ENCODE results near the gene TAF6.

TAF6 gene

DNA sequence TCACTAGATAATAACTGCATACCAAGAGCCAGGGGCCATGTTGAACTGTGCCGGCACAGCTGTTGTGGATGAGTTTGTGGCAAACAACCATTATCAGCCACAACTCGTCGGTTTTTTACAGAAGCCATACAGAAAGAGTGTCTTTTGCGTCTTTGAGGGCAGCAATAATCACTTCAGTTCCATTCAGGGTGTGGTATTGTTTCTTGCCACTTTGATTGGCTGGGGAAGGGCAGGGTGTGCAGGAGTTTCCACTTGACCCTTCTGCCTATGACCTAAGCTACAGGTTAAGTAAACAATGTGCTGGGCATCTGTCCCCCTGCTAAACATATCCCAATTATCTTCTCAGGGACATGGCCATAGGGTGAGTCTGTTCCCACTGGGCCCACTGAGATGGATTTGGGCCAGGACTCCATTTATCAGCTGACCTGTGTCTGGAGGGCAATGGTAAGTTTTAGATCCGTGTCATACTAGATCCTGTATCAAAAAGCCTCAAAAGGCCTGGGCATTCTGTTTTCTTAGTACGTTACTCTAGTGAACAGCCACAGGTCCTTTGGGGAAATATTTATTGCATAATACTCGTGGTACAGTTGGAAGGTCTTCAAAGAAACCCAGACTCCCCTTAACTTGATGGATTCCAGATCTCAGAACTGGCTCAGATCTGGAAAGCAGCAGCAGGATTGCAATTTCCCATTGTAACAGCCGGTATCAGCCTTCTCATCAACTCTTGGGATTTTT is 53.5 kb downstream of the TAF6 start:
- no peak for DNase-seq (ENCODE audit: low read depth)

DNA sequence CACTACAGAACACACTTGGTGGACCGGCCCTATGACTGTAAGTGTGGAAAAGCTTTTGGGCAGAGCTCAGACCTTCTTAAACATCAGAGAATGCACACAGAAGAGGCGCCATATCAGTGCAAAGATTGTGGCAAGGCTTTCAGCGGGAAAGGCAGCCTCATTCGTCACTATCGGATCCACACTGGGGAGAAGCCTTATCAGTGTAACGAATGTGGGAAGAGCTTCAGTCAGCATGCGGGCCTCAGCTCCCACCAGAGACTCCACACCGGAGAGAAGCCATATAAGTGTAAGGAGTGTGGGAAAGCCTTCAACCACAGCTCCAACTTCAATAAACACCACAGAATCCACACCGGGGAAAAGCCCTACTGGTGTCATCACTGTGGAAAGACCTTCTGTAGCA is 55.0 kb downstream of the TAF6 start:
- no peak for DNase-seq (ENCODE audit: low read depth)

DNA sequence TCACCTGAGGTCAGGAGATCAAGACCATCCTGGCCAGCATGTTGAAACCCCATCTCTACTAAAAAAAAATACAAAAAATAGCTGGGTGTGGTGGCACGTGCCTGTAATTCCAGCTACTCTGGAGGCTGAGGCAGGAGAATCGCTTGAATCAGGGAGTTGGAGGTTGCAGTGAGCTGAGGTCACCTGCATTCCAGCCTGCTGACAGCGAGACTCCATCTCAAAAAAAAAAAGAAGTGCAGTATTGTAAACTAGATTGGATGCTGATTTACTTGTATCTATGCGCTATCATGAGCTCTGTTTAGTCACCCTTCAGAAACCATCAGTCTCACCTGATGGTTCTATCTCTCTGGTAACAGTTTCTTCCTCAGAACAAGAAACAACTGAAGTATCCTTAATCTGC is 55.8 kb downstream of the TAF6 start:
- no peak for DNase-seq (ENCODE audit: low read depth)

DNA sequence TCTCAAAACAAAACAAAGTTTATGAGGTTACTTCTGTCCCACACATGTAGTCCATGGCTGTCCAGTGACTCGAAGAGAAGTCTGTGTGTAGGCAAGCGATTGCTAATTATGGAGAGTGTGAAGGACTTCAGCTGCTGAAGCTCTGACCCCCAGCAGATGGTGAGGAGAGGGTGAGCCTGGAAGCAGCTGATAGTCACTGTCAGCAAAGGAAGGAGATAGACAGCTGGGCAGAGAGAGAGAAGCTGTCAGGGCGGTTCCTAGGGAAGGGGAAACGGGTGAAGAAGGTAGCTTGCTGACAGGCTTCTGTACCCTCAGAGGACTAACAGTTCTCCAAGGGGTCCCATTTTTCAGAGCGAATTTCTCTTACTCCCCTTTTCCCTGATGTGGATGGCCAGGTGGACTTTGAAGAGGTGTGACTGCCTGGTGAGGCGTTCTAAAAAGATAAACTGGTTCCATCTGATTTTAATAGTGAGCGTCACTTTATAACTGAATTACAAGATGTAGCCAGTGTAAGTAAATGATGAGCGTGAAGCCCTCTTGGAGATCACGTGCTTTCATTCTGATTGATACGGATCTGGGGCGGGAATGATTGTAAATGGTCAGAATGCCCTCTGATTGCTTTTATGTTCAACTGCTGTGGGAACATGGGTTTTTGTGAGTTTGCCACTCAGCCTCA is 57.5 kb downstream of the TAF6 start:
- DNase-seq (ENCODE audit: low read depth) = no peak

DNA sequence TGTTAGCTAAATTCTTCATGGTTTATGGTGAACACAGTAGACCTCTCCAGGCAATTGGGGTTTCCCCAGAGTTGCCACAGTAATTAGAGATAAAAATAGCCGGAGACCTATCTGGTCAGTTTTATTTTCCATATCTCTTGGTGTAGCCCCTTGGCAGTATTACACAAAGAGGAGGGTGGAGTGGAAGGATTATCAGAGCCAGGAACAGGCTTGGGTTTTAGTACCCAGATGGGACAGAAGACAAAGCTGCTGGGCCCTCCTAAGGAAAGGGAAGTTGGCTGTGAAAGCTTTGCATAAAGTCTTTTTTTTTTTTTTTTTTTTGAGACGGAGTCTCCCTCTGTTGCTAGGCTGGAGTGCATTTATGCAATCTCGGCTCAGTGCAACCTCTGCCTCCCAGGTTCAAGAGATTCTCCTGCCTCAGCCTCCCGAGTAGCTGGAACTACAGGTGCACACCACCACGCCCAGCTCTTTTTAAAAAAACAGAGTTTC is 59.9 kb downstream of the TAF6 start:
- DNase-seq (ENCODE audit: low read depth) = no peak
